Stimulated activated CD4-positive, alpha-beta T cell treated with anti-CD3 and anti-CD28 coated beads, Interleukin-4, amount 100 ng/mL, for 4 hours (primary cell): ENCODE measurements around the gene NINL.
"Not testable (repeated sequence)": the region's sequence is repeated elsewhere in the genome, so short reads cannot be mapped to it uniquely, and the experiment has no call there.

Source experiments
- DNase-seq, 2 experiments: peaks; one replicate each; pipeline ENCODE4 v3.0.0-alpha.2; 2020

Gene NINL

GRCh38 chr20:25483431-25484132 lies 101.7 kb downstream of the NINL start:
- no peak for DNase-seq

GRCh38 chr20:25481918-25482253 lies 103.4 kb downstream of the NINL start:
- DNase-seq = no peak

GRCh38 chr20:25481235-25481917 lies 104.0 kb downstream of the NINL start:
- no peak for DNase-seq

- DNase-seq = no peak
Observed at GRCh38 chr20:25480797-25481196, 104.5 kb downstream of the NINL start.

GRCh38 chr20:25480156-25480555 lies 105.2 kb downstream of the NINL start:
- DNase-seq = no peak

DNA sequence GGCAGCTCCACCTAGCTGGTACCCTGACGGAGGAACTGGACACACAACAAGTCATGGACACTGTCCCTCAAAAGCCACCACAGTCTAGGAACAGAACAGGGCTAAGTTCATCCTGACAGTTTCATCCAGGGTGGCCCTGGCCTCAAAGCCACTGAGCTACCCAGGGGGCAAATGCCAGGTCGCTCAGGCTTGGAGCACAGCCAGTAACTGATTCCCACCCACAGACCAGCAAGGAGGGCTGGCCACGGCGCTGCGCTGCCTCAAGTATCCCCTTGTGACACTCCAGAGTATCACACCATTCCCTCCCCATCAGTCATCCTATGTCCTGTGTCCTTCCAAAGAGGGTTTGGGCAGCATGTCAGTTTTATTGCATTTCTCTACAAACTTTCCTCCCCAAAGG lies 105.7 kb downstream of the NINL start:
- no peak for DNase-seq

- DNase-seq = no peak
Observed at GRCh38 chr20:25478889-25479568, 106.3 kb downstream of the NINL start.

- no peak for DNase-seq
Observed at GRCh38 chr20:25477014-25477882, 108.1 kb downstream of the NINL start.

DNA sequence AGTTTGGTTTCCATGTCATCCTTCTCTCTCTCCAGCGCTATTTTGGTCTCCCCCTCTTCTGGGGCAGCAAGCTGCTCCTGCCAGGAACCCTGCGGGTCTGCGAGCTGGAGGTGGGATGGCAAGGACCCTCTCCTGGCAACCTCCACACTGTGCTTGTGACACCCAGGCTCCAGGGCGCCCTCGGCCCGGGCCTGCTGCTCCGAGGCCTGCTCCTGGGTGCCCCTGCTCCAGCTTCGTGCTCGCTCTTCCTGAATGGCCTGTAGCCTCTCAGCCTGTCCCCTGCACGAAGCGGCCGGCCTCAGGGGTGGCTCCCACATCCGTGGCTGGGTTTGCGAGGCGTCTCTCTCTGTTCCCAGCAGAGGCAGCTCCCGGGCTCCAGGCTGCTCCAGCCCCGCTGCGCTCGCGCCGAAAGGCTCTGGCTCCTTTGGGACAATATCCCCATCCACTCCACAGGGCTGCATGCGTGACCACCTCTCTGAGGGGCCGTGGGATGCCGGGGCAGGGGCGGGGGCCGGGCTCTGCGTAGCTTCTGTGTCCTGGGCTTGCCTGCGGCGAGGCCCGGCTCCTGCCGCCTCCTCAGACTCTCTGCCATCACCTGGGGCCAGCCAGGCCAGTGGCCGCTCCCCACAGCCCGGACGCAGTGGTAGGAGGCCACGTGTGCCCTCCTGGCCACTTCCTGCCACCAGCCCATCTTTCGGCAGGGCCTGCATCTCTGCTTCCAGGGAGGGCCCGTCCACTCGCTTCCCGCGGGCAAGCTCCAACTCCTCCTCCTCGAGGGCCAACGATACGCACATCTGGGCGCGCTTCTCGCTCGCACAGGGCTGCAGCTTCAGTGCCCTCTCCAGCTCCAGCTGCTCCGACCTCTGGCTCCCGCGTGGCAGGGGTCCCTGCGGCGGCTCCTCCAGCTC lies 109.0 kb downstream of the NINL start:
- DNase-seq = no peak

DNA sequence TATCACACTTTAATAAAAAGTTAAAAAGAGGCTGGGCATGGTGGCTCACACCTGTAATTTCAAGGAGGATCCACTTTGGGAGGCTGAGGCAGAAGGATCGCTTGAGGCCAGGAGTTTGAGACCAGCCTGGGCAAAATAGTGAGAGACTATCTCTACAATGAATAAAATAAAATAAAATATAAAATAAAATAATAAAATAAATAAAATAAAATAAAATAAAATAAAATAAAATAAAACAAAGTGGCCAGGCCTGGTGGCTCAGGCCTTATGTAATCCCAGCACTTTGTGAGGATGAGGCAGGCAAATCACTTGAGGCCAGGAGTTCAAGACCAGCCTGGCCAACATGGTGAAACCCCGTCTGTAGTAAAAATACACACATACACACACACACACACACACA lies 112.0 kb downstream of the NINL start:
- DNase-seq = not testable (repeated sequence)

- no peak for DNase-seq
Observed at GRCh38 chr20:25471020-25471419, 114.3 kb downstream of the NINL start.

- DNase-seq = peak; percentile 27 to 31
Observed at GRCh38 chr20:25470045-25470444, 115.3 kb downstream of the NINL start.

GRCh38 chr20:25469558-25469957 lies 115.8 kb downstream of the NINL start:
- no peak for DNase-seq

- no peak for DNase-seq
Observed at GRCh38 chr20:25468126-25469075, 116.9 kb downstream of the NINL start.

DNA sequence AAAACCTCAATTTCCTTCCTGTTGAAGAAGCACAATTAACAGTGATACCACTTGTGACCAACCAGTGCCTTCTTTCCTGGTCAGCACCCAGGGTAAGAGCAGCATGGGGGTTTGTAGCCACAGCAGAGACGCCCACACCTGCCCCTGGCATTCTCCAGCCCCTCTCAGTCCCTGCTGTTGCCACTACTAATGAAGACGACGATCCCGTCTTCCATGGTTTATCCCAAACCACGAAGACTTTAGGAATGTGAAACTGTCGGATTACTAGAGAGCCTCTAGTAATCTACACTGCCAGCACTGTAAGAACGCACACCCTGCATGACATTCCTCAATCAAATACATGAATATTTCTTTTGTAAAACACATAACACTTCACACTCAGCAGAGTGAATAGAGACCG lies 117.9 kb downstream of the NINL start:
- no peak for DNase-seq

DNA sequence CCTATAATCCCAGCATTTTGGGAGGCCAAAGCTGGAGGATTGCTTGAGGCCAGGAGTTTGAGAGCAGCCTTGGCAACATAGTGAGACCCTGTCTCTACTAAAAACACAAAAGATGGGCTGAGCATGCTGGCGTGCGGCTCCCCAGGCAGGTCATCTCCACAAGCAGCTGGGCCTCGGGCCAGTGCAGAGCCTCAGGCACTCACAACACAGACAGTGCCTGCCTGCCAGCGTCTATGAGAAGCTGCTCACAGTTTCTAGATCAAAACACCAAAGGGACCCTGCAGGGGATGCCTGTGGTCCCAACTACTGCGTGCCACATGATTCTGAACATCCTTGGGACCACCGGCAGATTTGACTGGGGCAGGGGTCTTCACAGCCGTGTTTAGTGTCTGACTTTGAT lies 118.5 kb downstream of the NINL start:
- DNase-seq = no peak

GRCh38 chr20:25465243-25466135 lies 119.8 kb downstream of the NINL start:
- DNase-seq = no peak

GRCh38 chr20:25464501-25465242 lies 120.7 kb downstream of the NINL start:
- DNase-seq = no peak
